HG02852 (cell line): ENCODE data around the gene FAM118B.

ENCODE experiments used
- ATAC-seq: cut with Tn5 transposase; IDR thresholded peaks from one replicate; pipeline ENCODE4 v1.9.1; 2021; ENCODE audit warnings: mild to moderate bottlenecking, moderate library complexity; ENCODE audit not compliant: unreplicated experiment

Gene FAM118B

GRCh38 chr11:126211236-126212088 is at the start of gene FAM118B, which contains the start of gene RPUSD4:
Gene FAM118B, plus strand, starts transcription at chr11:126211782. Its CDS starts 23,220 bp downstream, at chr11:126235002.
Gene RPUSD4, minus strand, starts transcription at chr11:126211650. Its CDS starts 12 bp downstream, at chr11:126211638.
- ATAC-seq, result peak; percentile 95

- no peak for ATAC-seq
These were observed 49.1 kb upstream of the FAM118B start for GRCh38 chr11:126162306-126163030.

GRCh38 chr11:126163074-126163700 is 48.4 kb upstream of the FAM118B start:
- no peak for ATAC-seq

GRCh38 chr11:126163779-126164178 is 47.8 kb upstream of the FAM118B start:
- no peak for ATAC-seq

GRCh38 chr11:126164781-126165180 is 46.8 kb upstream of the FAM118B start:
- ATAC-seq, result no peak

GRCh38 chr11:126165311-126165720 is 46.3 kb upstream of the FAM118B start:
- ATAC-seq, result no peak

GRCh38 chr11:126165757-126166156 is 45.8 kb upstream of the FAM118B start:
- no peak for ATAC-seq

- ATAC-seq, result no peak
These were observed 45.2 kb upstream of the FAM118B start for GRCh38 chr11:126166413-126166812.

GRCh38 chr11:126167488-126167887 is 44.1 kb upstream of the FAM118B start:
- ATAC-seq, result no peak

GRCh38 chr11:126169291-126169690 is 42.3 kb upstream of the FAM118B start:
- no peak for ATAC-seq

GRCh38 chr11:126172596-126173038 is 39.0 kb upstream of the FAM118B start:
- no peak for ATAC-seq

GRCh38 chr11:126173257-126173656 is 38.3 kb upstream of the FAM118B start:
- ATAC-seq, result no peak

GRCh38 chr11:126174816-126175215 is 36.8 kb upstream of the FAM118B start:
- no peak for ATAC-seq

GRCh38 chr11:126175393-126175792 is 36.2 kb upstream of the FAM118B start:
- no peak for ATAC-seq

GRCh38 chr11:126176853-126177470 is 34.6 kb upstream of the FAM118B start:
- ATAC-seq, result no peak

- ATAC-seq, result no peak
These were observed 29.4 kb upstream of the FAM118B start for GRCh38 chr11:126181939-126182730.

- ATAC-seq, result no peak
These were observed 28.7 kb upstream of the FAM118B start for GRCh38 chr11:126182787-126183445.

- ATAC-seq, result no peak
These were observed 26.1 kb upstream of the FAM118B start for GRCh38 chr11:126185259-126186024.
